Hippocampal formation (tissue), 2 donors: ENCODE data around the gene DNER.
"Not testable (repeated sequence)": the region's sequence is repeated elsewhere in the genome, so short reads cannot be mapped to it uniquely, and the experiment has no call there.

Experiments used
- DNase-seq, 2 donors: peaks; one replicate each; lab custom pipeline; 2025; lab: John Stamatoyannopoulos, UW

Gene DNER

DNA sequence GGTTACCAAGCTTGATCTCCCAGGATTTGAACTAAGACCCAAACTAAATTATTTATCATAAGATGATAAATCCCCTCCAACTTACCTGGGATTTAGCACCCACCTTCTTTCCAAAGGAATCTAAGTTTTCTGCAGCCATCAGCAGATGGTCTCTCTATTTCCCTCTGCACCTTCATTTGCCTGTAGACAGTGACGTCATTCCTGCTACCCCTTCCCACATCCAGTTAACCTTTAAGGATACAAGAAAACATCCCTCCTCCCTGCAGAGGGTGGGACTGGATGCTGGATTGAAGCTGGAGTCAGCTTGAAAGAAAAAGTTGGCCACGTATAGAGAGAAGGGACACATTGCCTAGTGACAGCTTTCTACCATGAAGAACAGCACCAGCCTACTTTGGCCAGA lies 3.7 kb upstream of the DNER start:
- no peak for DNase-seq

DNA sequence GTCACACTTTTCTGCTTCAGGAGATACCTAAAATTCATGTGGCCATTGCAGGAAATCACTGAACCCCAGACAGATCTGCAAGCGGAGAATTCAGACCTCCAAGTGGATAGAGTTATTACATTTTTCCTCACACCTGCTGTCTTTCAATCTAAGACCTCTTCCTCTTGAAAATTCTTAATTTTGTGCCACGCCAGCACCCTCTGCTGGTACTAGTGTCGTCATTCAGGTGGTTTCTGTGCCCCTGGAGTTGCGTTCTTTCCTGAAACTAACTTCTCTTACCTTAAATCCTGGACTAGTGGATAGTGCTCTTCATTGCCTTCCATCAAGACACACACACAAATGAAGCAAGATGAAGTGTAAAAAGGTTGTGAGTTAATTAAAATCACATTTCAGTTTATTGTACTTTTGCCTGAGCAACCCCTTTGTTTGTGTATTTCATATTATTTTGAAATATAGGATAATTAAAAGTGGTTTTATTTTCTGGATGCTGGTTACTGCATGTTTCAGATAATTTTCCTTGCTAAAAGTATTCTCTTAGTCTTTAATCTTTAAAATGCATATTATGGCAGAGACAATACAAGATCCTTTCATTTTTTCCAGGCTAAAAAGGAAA lies 1.6 kb upstream of the DNER start:
- peak; percentile 24 to 49 for DNase-seq

DNA sequence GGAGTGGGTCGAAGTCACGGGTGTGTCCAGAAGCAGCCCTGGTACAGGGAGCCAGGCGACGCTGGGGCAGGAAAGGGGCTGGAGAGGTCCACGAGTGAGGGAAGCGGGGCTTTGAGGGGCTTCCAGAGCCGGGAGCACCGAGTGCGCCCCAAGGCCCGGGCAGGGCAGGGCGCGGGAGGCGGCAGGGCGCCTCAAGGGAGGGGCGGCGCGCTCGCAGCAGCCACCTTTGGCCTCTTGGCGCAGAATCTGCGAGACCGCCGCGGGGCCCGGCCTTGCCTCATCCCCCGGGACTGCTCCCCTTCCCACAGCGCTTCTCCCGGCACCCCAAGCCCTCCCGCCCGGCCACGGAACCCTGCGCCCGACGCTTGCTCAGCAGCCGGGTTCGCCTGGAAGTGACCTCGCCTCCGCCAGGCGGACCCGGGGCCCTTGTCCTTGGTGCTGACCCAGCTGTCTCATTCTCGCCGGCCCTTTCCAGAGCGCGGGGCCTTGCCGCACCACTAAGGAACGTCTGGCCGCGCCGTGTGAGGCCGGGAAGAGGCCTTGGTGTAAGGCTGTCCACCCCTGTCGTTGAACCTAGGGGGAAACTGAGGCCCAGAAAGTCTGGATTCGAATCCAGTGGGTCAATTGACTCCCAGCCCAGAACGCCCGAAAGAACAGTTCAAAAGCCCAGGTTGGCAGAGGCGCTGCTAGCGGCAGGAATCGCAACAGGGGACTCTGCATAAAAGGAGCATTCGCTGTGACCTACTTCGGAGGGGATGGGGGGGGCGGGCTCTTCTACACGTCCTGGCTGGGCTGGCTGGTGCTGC lies 584 bp upstream of the DNER start:
- peak; percentile 49 to 64 for DNase-seq

DNA sequence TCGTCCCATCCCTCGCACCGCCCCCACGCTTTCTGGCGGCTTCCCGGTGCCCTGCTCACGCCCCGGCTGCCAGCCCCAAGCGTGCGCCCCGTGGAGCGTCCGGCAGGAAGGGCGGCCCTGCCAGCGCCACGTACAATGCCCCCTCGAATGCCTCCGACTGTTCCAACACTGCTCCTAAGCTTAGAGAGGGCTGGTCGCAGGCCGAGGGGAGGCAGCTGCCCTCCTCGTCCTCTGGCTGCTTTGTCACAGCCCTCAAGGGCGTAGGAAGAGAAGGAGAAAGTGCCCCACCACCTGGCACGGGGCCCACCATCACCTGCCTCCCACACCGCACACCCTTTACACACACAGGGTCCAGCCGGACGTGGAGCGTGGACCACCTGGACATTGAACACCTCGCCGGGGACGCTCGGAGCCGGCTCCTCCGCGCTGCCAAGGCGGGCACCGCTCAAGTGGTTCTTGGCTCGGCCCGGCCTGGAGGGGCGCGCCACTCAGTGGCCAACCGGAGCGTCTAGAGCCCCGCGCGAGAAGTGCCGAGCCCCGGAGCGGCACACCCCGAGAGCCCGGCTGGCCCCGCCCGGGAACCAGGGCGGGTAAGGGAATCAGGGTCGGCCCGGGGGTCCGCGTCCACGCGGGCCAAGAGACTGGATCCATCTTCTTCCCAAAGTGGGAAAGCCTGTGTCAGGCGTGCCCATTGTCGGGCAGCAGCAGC lies 830 bp downstream of the DNER start:
- peak; percentile 50 to 53 for DNase-seq

DNA sequence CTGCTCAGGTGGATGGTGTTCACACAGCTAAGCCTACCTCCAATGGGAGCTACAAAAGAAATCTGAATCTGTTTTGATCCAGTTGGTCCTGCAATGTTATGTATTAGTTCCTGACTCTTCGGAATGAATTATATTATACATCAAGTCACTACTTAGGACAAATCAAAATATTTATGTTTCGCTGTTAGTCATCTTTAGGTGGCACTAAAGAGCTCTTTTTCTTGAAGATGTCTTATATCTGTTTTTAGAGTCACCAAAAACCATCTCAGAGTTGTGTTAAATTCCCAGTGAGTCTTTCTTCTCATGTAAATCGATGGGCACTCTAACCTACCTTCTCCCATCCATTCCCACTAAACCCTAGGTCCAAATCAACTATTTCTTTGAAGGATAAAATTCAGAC lies 2.2 kb downstream of the DNER start:
- DNase-seq: no peak

DNA sequence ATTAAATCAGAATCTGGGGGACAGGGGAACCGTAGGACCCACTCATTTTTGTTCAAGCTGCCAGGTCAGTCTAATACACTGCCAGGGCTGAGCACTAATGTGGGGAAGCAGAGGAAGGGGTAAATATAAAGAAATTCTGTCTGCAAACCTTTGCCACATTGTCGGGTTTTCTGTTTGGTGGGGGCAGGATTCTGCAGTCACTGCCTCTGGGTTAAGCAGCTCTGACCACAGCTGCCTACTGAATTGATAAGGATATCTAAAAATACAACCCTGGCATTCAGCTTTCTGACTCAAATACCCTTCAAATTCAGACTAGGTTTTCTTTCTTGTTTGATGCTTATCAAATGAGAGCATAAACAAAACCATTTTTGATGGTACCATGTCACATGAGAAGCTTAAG lies 6.0 kb downstream of the DNER start:
- DNase-seq: no peak

DNA sequence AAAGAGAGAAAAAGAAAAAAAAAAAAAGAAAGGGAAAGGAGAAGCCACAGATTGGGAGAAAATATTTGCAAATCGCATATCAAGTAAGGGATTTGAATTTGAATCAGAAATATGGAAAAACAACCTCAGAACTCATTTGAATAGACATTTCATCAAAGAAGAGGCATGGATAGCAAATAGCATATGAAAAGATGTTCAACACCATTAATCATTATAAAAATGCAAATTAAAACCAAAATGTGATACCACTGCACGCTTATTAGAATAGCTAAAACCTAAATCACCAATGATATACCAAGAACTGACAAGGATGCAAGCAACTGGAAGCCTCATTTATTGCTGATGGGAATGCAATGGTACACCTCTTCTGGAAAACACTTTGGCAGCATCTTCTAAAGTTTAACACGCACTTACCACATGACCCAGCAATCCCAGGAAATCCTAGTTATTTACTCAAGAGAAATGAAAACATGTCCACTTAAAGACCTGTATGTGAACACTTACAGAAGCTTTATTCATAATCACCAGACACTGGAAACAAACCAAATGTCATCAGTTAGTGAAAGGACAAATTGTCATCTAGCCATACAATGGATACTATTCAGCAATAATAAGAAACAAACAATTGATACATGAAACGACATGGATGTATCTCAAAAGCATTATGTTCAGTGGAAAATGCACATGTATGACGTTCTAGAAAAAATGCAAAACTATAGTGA lies 10.3 kb downstream of the DNER start:
- peak; percentile 9 to 66 for DNase-seq

DNA sequence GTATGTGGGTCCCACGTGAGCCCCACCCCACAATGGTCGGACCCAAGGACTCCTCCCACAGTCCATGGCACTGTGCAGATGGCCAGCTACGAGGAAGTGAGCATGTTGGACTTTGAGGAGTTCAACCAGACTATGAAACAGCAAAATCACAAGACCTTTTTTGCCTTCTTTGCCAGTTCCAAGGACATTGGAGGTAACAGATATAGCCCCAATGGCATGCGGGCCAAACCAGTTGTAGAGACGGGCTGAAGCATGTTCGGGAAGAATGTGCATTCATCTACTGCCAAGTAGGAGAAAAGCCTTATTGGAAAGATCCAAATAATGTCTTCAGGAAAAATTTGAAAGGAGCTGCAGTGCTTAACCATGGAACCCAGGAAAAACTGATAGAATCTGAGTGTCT lies 12.6 kb downstream of the DNER start:
- no peak for DNase-seq

DNA sequence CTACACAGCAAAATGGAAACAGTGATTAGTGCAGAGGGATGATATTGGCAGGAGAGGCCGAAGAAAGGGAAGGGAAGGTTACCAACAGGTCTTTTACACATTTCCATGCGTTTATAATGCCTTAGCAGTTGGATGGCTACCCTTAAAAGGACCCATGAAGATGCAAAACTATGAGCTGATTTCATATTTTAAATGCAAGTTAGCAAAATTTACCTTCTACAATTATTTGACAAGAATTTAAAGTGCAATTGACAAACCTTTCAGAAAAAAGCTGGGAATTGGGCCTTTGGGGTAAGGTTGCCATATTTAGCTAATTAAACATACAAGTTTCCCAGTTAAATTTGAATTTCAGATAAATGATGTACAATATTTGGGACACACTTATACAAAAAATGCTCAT lies 13.3 kb downstream of the DNER start:
- no peak for DNase-seq

DNA sequence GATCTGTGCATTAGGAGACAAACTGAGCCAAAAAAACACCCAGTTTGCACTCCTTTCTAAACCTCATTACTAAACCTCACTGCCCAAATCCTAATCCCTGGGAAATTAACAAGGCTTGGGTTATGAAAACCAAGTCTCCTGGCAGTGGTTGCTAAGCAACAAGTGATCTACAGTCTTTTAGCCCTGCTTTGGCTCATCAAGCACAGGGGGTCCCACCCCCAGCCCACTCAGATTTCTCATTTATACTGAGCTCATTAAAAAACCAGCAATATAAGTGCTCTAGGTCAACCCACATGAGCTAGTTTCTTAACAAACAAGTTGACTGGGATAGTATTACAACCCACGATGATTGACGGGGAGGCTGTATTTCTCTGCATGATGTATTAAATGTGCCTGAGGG lies 18.4 kb downstream of the DNER start:
- no peak for DNase-seq

DNA sequence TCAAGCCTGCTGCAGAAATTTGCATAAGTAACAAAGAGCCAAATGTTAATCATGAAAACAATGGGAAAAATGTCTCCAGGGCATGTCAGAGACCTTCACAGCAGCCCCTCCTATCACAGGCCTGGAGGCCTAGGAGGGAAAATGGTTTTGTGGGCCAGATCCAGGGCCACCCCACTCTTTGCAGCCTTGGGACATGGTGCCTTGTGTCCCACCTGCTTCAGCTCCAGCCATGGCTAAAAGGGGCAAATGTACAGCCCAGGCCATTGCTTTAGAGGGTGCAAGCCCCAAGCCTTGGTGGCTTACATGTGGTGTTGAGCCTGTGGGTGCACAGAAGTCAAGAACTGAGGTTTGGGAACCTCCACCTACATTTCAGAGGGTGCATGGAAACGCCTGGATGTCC lies 20.5 kb downstream of the DNER start:
- not testable (repeated sequence) for DNase-seq

DNA sequence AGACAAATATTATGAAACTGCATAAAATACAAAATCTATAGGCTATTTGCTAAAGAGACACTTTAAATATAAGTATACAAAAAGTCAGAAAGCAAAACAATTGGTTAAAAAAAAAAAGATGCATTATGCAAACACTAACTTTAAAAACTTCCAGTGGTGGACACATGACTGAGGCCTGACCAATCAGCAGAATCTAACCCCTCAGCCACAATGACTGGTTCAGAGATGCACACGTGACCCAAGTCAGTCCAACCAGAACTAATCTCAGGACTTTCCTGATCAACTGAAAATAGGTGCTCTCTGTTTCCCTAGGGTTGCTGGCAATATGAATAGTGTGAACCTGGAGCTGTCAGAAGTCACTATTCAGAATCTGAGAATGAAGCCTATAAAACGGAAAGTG lies 22.7 kb downstream of the DNER start:
- DNase-seq: no peak

DNA sequence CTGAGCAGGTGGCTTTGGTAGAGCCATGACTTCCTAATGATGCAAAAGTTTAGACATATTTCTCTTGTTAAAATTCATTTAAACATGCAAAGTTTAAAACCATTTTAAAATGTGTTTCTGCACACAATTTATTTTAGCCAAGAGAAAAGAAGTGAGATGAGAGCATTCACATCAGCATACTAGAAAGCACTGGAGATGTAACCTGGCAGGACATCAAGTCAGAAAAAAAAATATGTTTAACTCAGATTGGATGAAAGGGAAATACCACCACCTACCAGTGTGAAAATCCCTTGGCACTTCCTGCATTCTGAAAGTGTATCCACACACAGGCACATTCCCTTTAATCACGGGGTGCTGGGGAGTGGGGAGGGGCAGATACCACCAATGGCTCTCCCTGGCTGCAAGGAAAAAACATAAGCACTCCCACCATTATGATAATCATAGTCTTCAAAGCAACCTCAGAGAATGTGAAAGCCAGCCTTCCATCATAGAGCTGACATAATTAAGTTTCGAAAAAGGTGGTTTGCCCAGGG lies 25.0 kb downstream of the DNER start:
- no peak for DNase-seq

DNA sequence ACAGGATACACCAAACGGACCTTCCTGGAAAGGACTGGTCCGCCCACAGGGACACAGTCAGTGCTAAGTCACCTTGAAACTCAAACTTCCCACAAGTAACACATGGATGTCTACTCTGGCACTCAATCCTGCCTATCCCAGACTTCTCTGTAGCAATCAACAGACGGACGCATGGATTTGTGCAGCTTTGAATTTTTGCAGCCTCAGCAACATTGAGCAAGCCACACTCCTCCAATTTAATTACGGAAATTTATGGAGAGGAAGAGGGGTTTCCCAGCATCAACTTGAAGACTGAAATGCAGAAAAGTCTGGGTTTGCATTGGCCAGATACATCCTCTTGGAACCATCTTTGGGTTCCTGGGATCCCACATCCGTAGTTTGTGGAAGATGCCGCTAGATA lies 26.2 kb downstream of the DNER start:
- no peak for DNase-seq

DNA sequence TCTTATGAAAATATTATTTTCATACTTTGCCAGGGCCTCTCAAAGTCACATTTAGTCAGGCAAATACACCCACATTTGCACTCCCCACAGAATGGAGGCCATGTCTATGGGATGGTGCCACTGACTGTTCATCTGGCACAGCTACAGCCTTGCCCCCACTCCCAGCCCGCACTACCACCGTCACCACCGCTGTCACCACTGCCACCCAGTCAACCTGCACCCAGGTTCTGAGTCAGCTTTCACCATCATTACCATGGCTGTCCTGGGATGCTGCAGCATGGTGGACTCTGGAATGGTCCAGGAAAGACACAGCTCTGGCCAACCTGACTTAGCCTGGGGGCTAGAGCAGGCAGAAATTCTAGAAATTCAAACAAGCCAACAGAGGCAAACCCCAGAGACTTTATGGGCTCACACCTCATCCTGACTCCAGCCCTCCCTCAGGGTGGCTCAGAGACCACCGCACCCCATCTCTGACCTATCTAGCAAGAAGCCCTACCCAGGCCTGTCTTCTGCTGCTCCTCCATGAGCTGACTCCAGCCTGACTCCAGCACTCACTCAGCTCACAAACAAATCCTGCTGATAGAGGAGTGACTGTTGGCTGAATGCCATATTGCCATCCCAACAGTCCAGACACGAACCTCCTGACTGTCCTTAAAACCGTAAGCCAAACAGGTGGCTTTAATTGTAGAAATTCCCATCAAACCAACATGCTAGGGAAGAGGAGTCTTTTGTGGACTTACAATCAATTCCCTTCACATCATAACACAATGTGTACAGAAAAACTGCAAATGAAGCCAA lies 28.0 kb downstream of the DNER start:
- no peak for DNase-seq

DNA sequence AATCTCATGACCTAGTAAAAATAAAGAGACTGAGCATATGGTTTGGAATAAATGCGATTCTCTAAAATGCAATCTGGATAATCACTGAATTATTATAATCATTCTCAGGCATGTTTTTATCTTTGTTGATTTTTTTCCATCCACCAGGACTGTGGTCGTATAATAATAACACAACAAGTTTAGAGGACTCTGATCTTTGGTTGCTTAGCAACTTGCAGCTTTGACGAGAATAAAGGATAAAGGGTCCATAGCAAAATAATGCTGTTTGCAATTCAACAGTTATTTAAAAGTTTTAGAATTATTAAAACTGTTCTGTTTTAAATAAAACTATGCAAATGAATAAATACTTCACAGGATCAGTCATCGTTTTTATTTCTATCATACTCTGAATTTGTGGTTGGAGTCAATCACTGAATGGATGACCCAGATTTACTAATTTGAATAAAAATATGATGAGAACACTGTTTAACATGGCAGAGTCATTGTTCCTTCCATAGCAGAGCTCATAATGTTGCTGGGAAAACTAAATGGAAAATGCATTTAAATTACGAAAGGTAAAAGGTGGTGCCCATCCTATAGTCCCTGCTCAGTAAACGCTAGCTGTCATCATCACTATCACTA lies 29.3 kb downstream of the DNER start:
- no peak for DNase-seq

DNA sequence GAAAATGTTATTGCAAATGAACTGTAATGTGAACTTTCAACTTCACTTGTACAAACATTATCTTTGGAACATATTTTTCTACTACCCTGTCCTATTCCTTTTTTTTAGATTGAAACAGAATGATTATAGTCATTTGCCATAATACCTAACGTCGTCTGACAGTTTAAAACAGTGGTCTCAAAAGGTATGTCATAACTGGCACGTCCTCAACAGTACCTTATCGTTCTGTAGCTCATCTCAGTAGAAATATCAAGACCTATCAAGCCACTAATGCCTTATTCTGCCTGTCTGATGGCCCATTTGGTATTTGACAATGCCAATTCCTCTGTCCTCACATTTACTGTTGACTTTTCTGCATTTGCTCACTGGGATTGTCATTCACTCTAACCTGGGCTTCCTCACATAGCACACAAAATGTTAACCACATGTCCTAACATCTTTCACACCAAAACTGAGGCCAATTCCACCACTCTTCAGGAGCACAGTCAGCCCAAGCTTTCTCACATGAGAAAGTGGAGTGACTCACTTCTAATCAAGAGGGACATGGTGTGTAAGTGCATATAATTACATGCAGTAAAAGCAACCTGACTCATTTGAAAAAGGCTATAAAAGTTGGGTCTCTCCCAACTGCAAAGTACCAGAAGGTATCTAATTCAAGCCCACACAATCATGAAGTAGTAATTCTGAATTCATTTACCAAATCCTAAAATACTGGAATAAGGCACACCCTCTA lies 34.8 kb downstream of the DNER start:
- no peak for DNase-seq

DNA sequence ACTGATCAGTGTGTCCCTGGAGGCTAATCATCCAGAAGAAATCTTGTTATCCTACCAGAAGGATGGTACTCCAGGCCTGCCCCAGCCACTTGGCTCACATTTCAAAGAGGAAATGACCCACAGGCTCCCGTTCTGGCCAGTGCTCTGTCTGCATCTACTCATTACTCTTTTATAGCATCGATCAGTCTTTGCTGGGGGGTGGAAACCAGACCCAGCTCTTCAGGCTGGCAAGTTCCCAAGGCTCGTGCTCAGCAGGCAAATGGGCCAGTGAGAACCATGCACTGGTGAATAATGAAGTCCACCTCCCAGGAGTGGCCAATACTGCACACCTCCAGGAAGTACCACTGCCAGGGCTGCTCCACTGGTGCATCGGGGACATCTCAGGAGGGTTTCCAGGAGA lies 38.8 kb downstream of the DNER start:
- DNase-seq: no peak

DNA sequence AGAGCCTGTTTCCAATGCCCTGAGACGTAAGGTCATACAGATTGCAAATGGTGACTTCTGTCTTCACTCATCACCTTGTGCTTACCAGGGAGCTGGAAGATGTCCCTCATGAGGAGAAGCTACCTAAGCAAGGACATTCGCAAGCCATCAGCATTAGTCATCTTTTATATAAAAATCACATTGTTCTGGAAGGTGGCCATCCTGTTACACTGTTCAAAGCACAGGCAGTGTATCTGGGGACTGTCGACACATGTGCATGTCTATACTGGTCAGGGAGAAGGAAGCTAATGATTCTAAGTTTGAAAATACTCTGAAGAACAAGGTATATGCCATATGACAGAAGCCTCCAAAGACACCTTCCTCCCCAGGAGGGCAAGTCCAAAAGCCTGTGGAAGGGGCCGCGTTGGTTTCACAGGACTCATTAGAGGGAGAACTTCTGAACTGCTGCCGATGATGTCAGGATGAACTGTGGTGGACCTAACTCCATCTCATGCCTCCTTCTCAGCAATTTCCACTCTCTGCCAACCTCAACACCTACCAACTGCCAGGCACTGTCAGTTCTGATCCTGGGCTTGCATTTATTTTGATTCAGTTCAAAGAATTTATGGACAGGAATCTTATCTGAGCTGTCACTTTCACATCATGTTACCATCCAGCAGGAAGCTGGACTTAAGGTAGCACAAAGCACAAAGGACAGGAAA lies 39.4 kb downstream of the DNER start:
- no peak for DNase-seq

DNA sequence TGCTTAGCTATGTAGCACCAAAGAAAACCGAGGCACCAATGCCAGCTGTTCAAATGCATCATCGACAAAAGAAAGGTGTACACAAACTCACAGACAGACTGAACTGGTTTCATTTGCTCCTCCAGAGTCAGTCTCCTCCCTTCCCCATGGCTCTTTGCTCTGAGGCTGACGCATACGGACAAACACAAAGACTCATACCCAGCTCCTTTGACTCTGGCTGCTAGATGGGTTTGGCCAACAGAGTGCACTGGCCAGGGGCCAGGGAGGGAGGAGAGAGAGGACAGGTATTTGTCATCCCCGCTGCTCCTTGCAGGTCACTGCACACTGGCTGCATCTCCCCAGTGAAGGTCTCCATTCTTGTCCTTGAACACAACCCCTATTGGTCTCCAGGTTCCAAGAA lies 40.7 kb downstream of the DNER start:
- DNase-seq: no peak
